ENCODE measurements around the gene OCA2. TPM values are rescaled to one million over a fixed set of nuclear protein-coding genes. Genes with fewer than 3 reads are reported as not detected.

The OCA2 gene
- total and polyA plus RNA-seq, 12 donors = 0.13 to 0.44 (median 0.23) TPM; not detected in 7

- DNase-seq = peak in 3 of 7 donors; percentile 33 to 54 (median 53)
- Histone ChIP-seq H3K27ac (peak overlapping the region in 1 of 5 donors; percentile 3), H3K4me3 (peak overlapping the region in 1 of 4 donors; percentile 54), H3K9me3 (replicated peaks in 1 of 3) (peaks cover 0 to 2% (median 0%) of the 10 kb centered on the region in 3 donors), H3K27me3 (peaks cover 29% of the 10 kb centered on the region), H3K4me1 (replicated peaks in 1 of 2) (peaks cover 34 to 35% of the 10 kb centered on the region in 2 donors), H3K36me3 (replicated peaks in 1 of 2) (no peaks in the 10 kb centered on the region)
- WGBS, 4 donors = 7 to 27% (median 10%) methylated on average over 10 to 76 of the region's 76 CpGs
- intact Hi-C loops (cut with DNase I) = no loop called here
- TF ChIP-seq POLR2A (IDR thresholded peaks at IDR 0.05) = no peak
- TF ChIP-seq CTCF (IDR thresholded peaks at IDR 0.05) = no peak
Observed at GRCh38 chr15:28094732-28095521, 4.2 kb downstream of the OCA2 start.

- H3K9me3 ChIP-seq (replicated peaks in 1 of 3) = peaks cover 0 to 2% (median 0%) of the 10 kb centered on the region in 3 donors
- DNase-seq = peak in 1 of 7 donors; percentile 21
- H3K36me3 ChIP-seq (replicated peaks in 1 of 2) = no peaks in the 10 kb centered on the region
- H3K27ac ChIP-seq = no peak overlapping the region
- H3K4me1 ChIP-seq (replicated peaks in 1 of 2) = peaks cover 26 to 30% of the 10 kb centered on the region in 2 donors
- WGBS, 4 donors = 52 to 66% (median 60%) methylated on average over 19 to 20 of the region's 20 CpGs
- intact Hi-C loops (cut with DNase I) = no loop called here
- H3K27me3 ChIP-seq = peaks cover 26% of the 10 kb centered on the region
- H3K4me3 ChIP-seq = no peak overlapping the region
- TF ChIP-seq CTCF (IDR thresholded peaks at IDR 0.05) = no peak
- no peak for TF ChIP-seq POLR2A (IDR thresholded peaks at IDR 0.05)
Observed at GRCh38 chr15:28093752-28094535, 5.2 kb downstream of the OCA2 start.

DNA sequence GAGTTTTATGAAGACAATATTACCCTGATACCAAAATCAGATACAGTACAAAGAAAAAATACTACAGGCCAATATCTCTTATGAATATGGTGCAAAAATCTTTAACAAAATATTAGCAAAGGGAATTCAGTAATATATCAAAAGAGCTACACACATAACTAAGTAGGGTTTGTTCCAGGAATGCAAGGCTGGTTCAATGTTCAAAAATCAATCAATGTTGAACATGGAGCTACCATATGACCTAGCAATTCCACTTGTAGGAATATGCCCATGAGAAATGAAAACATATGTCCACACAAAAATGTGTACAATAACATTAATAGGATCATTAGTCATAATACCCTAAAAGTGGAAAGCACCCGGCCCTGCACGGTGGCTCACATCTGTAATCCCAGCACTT, 7.8 kb downstream of the OCA2 start:
- no peak for DNase-seq
- intact Hi-C loops (cut with DNase I) = no loop called here
- peaks cover 17 to 19% of the 10 kb centered on the region in 2 donors for H3K4me1 ChIP-seq (replicated peaks in 1 of 2)
- WGBS, 4 donors = 68 to 96% (median 95%) methylated on average over 2 of the region's 2 CpGs
- no peak overlapping the region for H3K4me3 ChIP-seq
- TF ChIP-seq POLR2A (IDR thresholded peaks at IDR 0.05) (no peak), CTCF (IDR thresholded peaks at IDR 0.05) (no peak)
- H3K9me3 ChIP-seq (replicated peaks in 1 of 3) = peaks cover 0 to 2% (median 0%) of the 10 kb centered on the region in 3 donors
- H3K36me3 ChIP-seq (replicated peaks in 1 of 2) = no peaks in the 10 kb centered on the region
- H3K27ac ChIP-seq = no peak overlapping the region
- peaks cover 18% of the 10 kb centered on the region for H3K27me3 ChIP-seq

- intact Hi-C loops (cut with DNase I) = no loop called here
- DNase-seq = peak; percentile 39 to 79 (median 67)
- WGBS, 4 donors = 12 to 32% (median 26%) methylated on average over 2 of the region's 2 CpGs
- H3K27ac ChIP-seq = no peak overlapping the region
- peak; percentile 43 to 59 (median 56) for TF ChIP-seq CTCF (IDR thresholded peaks at IDR 0.05)
- no peak for TF ChIP-seq POLR2A (IDR thresholded peaks at IDR 0.05)
- H3K27me3 ChIP-seq = no peaks in the 10 kb centered on the region
- no peak overlapping the region for H3K4me3 ChIP-seq
- no peaks in the 10 kb centered on the region for H3K4me1 ChIP-seq (replicated peaks in 1 of 2)
- no peaks in the 10 kb centered on the region for H3K36me3 ChIP-seq (replicated peaks in 1 of 2)
- peaks cover 0 to 2% (median 0%) of the 10 kb centered on the region in 3 donors for H3K9me3 ChIP-seq (replicated peaks in 1 of 3)
Observed at GRCh38 chr15:28086175-28086703, 12.9 kb downstream of the OCA2 start.
